ENCODE results near the gene CFAP45. TPM values are rescaled to one million over a fixed set of nuclear protein-coding genes. Genes with fewer than 3 reads are reported as not detected.

The CFAP45 gene
- total RNA-seq, 1 donor from 2014 or later = not detected

GRCh38 chr1:159830722-159831121 is 69.2 kb downstream of the CFAP45 start:
- ATAC-seq = no peak
- DNase-seq (ENCODE audit: low spot score) = no peak

- no peak for ATAC-seq
- DNase-seq (ENCODE audit: low spot score) = no peak
Observed at GRCh38 chr1:159829822-159830465, 70.0 kb downstream of the CFAP45 start.

GRCh38 chr1:159829273-159829634 is 70.7 kb downstream of the CFAP45 start:
- DNase-seq (ENCODE audit: low spot score) (no peak), ATAC-seq (peak; percentile 86)

GRCh38 chr1:159828581-159829272 is 71.2 kb downstream of the CFAP45 start:
- no peak for DNase-seq (ENCODE audit: low spot score)
- ATAC-seq = no peak

- ATAC-seq = no peak
Observed at GRCh38 chr1:159828176-159828575, 71.8 kb downstream of the CFAP45 start.

GRCh38 chr1:159827549-159827948 is 72.4 kb downstream of the CFAP45 start:
- no peak for DNase-seq (ENCODE audit: low spot score)

More at GRCh38 chr1:159828176-159828575, 71.8 kb downstream of the CFAP45 start:
- DNase-seq (ENCODE audit: low spot score) = no peak

GRCh38 chr1:159827102-159827490 is 72.9 kb downstream of the CFAP45 start:
- no peak for ATAC-seq
- no peak for DNase-seq (ENCODE audit: low spot score)

More at GRCh38 chr1:159827549-159827948, 72.4 kb downstream of the CFAP45 start:
- no peak for ATAC-seq

- no peak for DNase-seq (ENCODE audit: low spot score)
Observed at GRCh38 chr1:159826441-159827101, 73.4 kb downstream of the CFAP45 start, which contains the start of gene SLAMF8. SLAMF8 (plus strand) TSS chr1:159826873; CDS start chr1:159826899, 26 bp downstream.

GRCh38 chr1:159825564-159825963 is 74.4 kb downstream of the CFAP45 start:
- no peak for ATAC-seq
- DNase-seq (ENCODE audit: low spot score) = no peak

More at GRCh38 chr1:159826441-159827101, 73.4 kb downstream of the CFAP45 start, which contains the start of gene SLAMF8:
- peak; percentile 32 for ATAC-seq

GRCh38 chr1:159823406-159823805 is 76.6 kb downstream of the CFAP45 start:
- no peak for DNase-seq (ENCODE audit: low spot score)

More at GRCh38 chr1:159823406-159823805, 76.6 kb downstream of the CFAP45 start:
- ATAC-seq = no peak

Other genes with a start within 250 kb of the CFAP45 start
- 3,370 TPM for gene CRP, start 185.6 kb downstream of the CFAP45 start, total RNA-seq
- 35.5 TPM for gene DUSP23, start 119.2 kb downstream of the CFAP45 start, total RNA-seq
- gene FCRL6, start 97.8 kb downstream of the CFAP45 start, total RNA-seq = 0.23 TPM
- 0.53 TPM for gene SLAMF8, start 73.3 kb downstream of the CFAP45 start, total RNA-seq
- not detected for gene VSIG8, start 37.5 kb downstream of the CFAP45 start, total RNA-seq
- gene TAGLN2, start 25.3 kb upstream of the CFAP45 start, total RNA-seq = 68.3 TPM
- 17.0 TPM for gene IGSF9, start 45.4 kb upstream of the CFAP45 start, total RNA-seq
- 0.83 TPM for gene SLAMF9, start 54.1 kb upstream of the CFAP45 start, total RNA-seq
- gene PIGM, start 131.8 kb upstream of the CFAP45 start, total RNA-seq = 3.4 TPM
- 0.28 TPM for gene KCNJ10, start 170.0 kb upstream of the CFAP45 start, total RNA-seq
- gene KCNJ9, start 181.4 kb upstream of the CFAP45 start, total RNA-seq = not detected
- 54.5 TPM for gene IGSF8, start 198.5 kb upstream of the CFAP45 start, total RNA-seq
- gene ATP1A2, start 215.6 kb upstream of the CFAP45 start, total RNA-seq = 0.45 TPM

All from left lobe of liver (tissue), 2 donors.